NT2/D1 (cell line): ENCODE data around the gene P2RY11.

Source experiments
- DNase-seq: peaks from one replicate; pipeline ENCODE4 v3.0.0-alpha.2; 2011; ENCODE audit warnings: low read depth, low spot score
- H3K27me3 ChIP-seq: 2 replicates; pipeline ENCODE4 v1.6.0; 2011; ENCODE audit warnings: mild to moderate bottlenecking; ENCODE audit not compliant: insufficient read length, insufficient read depth
- H3K36me3 ChIP-seq: 2 replicates; pipeline ENCODE4 v1.6.1; 2011; ENCODE audit warnings: mild to moderate bottlenecking, low read length, mixed read lengths; ENCODE audit not compliant: insufficient read depth, insufficient read length
- H3K4me1 ChIP-seq: 2 replicates; pipeline ENCODE4 v1.5.1; 2011; ENCODE audit not compliant: insufficient read depth, insufficient read length
- H3K4me3 ChIP-seq: 2 replicates; pipeline ENCODE4 v1.5.1; 2011; ENCODE audit warnings: low read depth; ENCODE audit not compliant: insufficient read length
- H3K9ac ChIP-seq: 2 replicates; pipeline ENCODE4 v1.6.0; 2011; ENCODE audit warnings: low read depth; ENCODE audit not compliant: insufficient read length
- H3K9me3 ChIP-seq: 2 replicates; pipeline ENCODE4 v1.5.1; 2011; ENCODE audit warnings: mild to moderate bottlenecking, low read length; ENCODE audit not compliant: insufficient read depth
- SUZ12 ChIP-seq: IDR thresholded peaks from 2 replicates; pipeline ENCODE4 v1.6.1; 2011; ENCODE audit not compliant: insufficient read length, insufficient read depth; ENCODE audit errors: extremely low read depth
- YY1 ChIP-seq: IDR thresholded peaks from 2 replicates; pipeline ENCODE4 v1.6.1; 2011; ENCODE audit not compliant: insufficient read length, insufficient read depth
- ZNF274 ChIP-seq: IDR thresholded peaks from 2 replicates; pipeline ENCODE4 v1.6.1; 2011; ENCODE audit warnings: mild to moderate bottlenecking, low read depth, low read length

P2RY11 gene

GRCh38 chr19:10095948-10096614, 15.4 kb upstream of the P2RY11 start:
- peak; percentile 75 for DNase-seq
- Histone ChIP-seq H3K9ac (peak overlapping the region; percentile 99), H3K4me3 (peak overlapping the region; percentile 76), H3K9me3 (no peaks in the 10 kb centered on the region), H3K36me3 (peaks cover 2% of the 10 kb centered on the region), H3K27me3 (peaks cover 14% of the 10 kb centered on the region), H3K4me1 (peaks cover 4% of the 10 kb centered on the region)
- no peak for TF ChIP-seq SUZ12

- H3K9ac ChIP-seq: peak overlapping the region; percentile 99
- DNase-seq: no peak
- peaks cover 4% of the 10 kb centered on the region for H3K4me1 ChIP-seq
- H3K27me3 ChIP-seq: peaks cover 14% of the 10 kb centered on the region
- no peaks in the 10 kb centered on the region for H3K9me3 ChIP-seq
- peak overlapping the region; percentile 76 for H3K4me3 ChIP-seq
- H3K36me3 ChIP-seq: peaks cover 2% of the 10 kb centered on the region
- no peak for TF ChIP-seq YY1
- no peak for TF ChIP-seq SUZ12
- TF ChIP-seq ZNF274: no peak
Observed at GRCh38 chr19:10096615-10096963, 14.9 kb upstream of the P2RY11 start.

DNA sequence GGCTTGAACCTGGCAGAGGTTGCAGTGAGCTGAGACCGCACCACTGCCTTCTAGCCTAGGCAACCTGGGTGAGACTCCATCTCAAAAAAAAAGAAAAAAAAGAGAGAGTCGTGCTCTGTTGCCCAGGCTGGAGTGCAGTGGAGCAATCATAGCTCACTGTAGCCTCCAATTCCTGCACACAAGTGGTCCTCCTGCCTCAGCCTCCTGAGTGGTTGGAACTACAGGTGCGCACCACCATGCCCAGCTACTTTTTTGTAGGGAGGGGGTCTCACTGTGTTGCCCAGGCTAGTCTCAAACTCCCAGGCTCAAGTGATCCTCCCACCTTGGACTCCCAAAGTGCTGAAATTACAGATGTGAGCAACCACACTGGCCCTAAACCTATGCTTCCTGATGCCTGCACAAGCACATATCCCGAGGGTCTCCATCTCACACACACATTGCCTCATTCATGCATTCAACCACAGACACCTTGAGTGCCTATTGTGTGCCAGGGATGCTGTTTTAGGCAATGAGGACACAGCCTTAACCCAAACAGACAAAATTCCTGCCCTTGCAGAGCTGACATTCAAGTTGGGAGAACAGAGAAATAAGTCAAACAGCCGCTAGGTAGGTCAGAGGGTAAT, 11.2 kb upstream of the P2RY11 start:
- H3K9ac ChIP-seq: no peak overlapping the region
- no peak overlapping the region for H3K4me3 ChIP-seq
- DNase-seq: no peak
- H3K4me1 ChIP-seq: peaks cover 8% of the 10 kb centered on the region
- no peak for TF ChIP-seq ZNF274
- TF ChIP-seq SUZ12: no peak
- H3K27me3 ChIP-seq: peaks cover 7% of the 10 kb centered on the region
- H3K9me3 ChIP-seq: no peaks in the 10 kb centered on the region
- no peaks in the 10 kb centered on the region for H3K36me3 ChIP-seq

DNA sequence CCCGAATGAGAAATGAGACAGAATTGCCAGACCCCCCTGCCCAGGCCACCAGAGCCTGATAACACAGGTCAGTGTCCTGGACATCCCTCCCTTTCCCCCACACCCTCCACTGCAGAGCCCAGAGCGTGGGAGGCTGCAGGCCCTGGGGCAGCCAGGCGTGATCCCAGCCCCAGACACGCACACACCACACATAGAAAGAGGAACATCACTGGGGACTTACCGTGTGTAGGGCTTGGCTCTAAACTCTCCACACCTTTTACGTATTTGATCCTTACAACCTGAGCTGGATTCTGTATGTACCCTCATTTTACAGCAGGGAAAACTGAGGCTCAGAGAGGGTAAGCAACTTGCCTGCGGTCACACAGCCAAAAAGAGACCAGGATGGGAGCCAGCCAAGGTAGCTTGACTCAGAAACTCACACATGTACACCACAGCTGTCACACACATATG, 8.7 kb upstream of the P2RY11 start:
- no peak for DNase-seq
- no peak overlapping the region for H3K4me3 ChIP-seq
- peaks cover 10% of the 10 kb centered on the region for H3K4me1 ChIP-seq
- no peaks in the 10 kb centered on the region for H3K9me3 ChIP-seq
- peaks cover 13% of the 10 kb centered on the region for H3K36me3 ChIP-seq
- H3K9ac ChIP-seq: no peak overlapping the region
- H3K27me3 ChIP-seq: no peaks in the 10 kb centered on the region
- TF ChIP-seq SUZ12 (no peak), YY1 (no peak), ZNF274 (no peak)

GRCh38 chr19:10104130-10104513, 7.4 kb upstream of the P2RY11 start:
- Histone ChIP-seq H3K4me3 (no peak overlapping the region), H3K36me3 (peaks cover 26% of the 10 kb centered on the region), H3K9ac (no peak overlapping the region), H3K9me3 (no peaks in the 10 kb centered on the region), H3K4me1 (peaks cover 13% of the 10 kb centered on the region), H3K27me3 (no peaks in the 10 kb centered on the region)
- TF ChIP-seq SUZ12: no peak
- no peak for TF ChIP-seq YY1
- no peak for TF ChIP-seq ZNF274
- DNase-seq: no peak

DNA sequence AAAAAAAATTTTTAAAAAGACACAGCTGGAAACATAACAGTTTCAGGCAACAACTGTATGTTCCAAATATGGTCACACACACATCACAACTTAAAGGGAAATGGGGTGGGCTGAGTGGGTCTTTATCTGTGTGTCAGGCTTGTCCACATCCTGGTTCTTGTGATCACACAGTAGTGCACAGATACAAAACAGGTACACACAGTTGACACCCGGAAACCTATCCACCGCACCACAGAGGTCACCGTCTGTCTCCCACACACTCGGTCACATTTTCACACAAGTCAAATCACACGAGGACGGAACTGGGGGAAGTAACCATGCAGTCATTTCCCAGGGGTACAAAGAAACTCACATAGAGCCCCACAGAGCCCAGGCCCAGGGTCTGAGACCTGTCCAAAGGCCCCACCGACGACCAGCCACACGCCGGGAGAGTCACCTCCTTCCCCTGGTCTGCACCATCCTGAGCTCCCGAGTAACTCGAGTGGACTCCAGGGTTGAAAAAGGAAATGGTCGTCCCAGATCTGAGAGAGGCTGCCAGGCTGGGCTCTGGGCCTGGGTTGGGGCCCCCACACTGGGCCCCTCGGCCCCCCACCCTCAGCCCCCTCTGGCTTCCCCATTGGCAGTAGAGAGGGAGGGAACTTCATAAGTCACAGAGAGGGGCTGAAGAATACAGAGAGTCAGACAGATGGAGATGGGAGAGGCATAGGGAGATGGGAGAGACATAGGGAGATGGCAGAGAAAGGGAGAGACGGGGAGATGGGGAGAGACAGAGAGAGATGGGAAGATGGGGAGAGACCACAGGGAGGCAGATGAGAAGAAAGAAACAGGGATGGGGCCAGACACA, 6.6 kb upstream of the P2RY11 start:
- DNase-seq: no peak
- no peaks in the 10 kb centered on the region for H3K9me3 ChIP-seq
- H3K36me3 ChIP-seq: peaks cover 33% of the 10 kb centered on the region
- H3K9ac ChIP-seq: peak overlapping the region; percentile 28
- H3K27me3 ChIP-seq: no peaks in the 10 kb centered on the region
- peaks cover 13% of the 10 kb centered on the region for H3K4me1 ChIP-seq
- H3K4me3 ChIP-seq: no peak overlapping the region
- TF ChIP-seq SUZ12 (no peak), ZNF274 (no peak), YY1 (no peak)

DNA sequence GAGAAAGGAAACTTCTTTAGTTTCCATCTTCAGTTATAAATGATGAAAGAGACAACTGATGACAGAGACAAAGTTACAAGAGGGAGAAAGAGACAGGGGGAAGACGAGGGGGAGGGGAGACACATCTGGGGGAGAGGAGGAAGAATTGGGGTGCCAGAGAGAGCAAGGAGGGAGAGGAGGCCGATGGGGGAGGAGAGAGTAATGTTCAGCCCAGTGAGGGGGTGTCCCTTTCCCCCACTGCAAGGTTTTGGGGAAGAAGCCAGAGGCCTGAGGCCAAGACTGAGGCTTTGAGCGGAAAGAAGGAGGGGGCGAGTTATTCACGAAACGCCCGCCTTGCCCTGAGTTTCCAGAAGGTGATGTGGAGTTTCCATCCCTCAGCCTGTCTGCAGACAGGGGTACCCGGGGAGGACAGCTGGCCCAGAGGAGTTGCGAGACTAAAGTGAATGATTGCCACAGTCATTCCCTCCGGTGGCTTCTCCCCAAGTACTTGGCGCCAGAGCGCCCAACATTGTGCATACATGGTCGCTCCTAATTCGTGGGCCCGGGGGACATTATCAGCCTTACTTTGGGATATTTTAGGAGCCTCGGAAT, 5.9 kb upstream of the P2RY11 start:
- Histone ChIP-seq H3K36me3 (peaks cover 40% of the 10 kb centered on the region), H3K9me3 (no peaks in the 10 kb centered on the region), H3K4me3 (no peak overlapping the region), H3K27me3 (no peaks in the 10 kb centered on the region), H3K4me1 (peaks cover 15% of the 10 kb centered on the region), H3K9ac (peak overlapping the region; percentile 65)
- DNase-seq: no peak
- no peak for TF ChIP-seq YY1
- TF ChIP-seq ZNF274: no peak
- no peak for TF ChIP-seq SUZ12
